ENCODE data around the gene PPP2R3C.

DNA sequence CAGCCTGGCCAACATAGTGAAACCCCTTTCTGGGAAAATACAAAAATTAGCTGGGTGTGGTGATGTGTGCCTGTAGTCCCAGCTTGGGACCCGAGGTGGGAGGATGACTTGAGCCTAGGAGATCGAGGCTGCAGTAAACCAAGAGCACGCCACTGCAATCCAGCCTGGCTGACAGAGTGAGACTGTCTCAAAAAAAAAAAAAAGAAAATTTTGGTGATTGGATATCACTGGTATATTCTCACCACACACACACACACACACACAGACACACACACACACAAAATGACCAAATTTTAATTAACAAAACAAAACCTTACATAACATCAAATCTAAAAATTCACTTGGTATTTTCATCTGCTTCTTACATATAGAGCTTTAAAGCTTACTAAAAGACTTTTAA, 79.2 kb downstream of the PPP2R3C start:
- no peak for TF ChIP-seq CTCF (conservative IDR thresholded peaks at IDR 0.05 in 1 of 2, IDR thresholded peaks at IDR 0.05 in 1 of 2; ENCODE audit: low read depth in 1 of 2, low read length in 2 of 2)
- no peak for TF ChIP-seq EZH2 (IDR thresholded peaks at IDR 0.05; ENCODE audit: low read length, missing control alignments)
